Fibroblast of villous mesenchyme (primary cell): ENCODE results near the gene STARD3. TPM values are rescaled to one million over a fixed set of nuclear protein-coding genes. Genes with fewer than 3 reads are reported as not detected.

ENCODE experiments used
- DNase-seq: peaks from one replicate; pipeline ENCODE4 v3.0.0-alpha.2; 2010; ENCODE audit warnings: low read depth
- H3K4me3 ChIP-seq: 2 replicates; pipeline ENCODE4 v1.5.1; 2011; ENCODE audit warnings: low read depth, mild to moderate bottlenecking, low read length
- CTCF ChIP-seq: IDR thresholded peaks from 2 replicates; pipeline ENCODE4 v1.5.1; 2012; ENCODE audit warnings: low read depth, mild to moderate bottlenecking, low read length; ENCODE audit not compliant: insufficient read depth
- total RNA-seq: library from RNA; depleted of rRNA; stranded (reverse); fragments of >200 nt; gene quantifications from 2 replicates; pipeline ENCODE4 v1.2.3, GENCODE V29; 2012

Gene STARD3
- total RNA-seq, 1 donor, result 23.7 TPM

- no peak overlapping the region for H3K4me3 ChIP-seq
- no peak for TF ChIP-seq CTCF
- no peak for DNase-seq
These were observed 31.2 kb upstream of the STARD3 start for GRCh38 chr17:39605492-39606433.

GRCh38 chr17:39606434-39607056 lies 30.4 kb upstream of the STARD3 start:
- TF ChIP-seq CTCF, result no peak
- no peak overlapping the region for H3K4me3 ChIP-seq
- DNase-seq, result no peak

- TF ChIP-seq CTCF, result no peak
- DNase-seq, result no peak
- no peak overlapping the region for H3K4me3 ChIP-seq
These were observed 29.7 kb upstream of the STARD3 start for GRCh38 chr17:39607057-39607850.

- no peak for TF ChIP-seq CTCF
- no peak within 1 kb of the TSS for H3K4me3 ChIP-seq
- no peak for DNase-seq
These were observed 29.2 kb upstream of the STARD3 start, which contains the start of gene NEUROD2 for GRCh38 chr17:39607851-39608130. Gene NEUROD2, minus strand, starts transcription at chr17:39607920. Its CDS starts 1,321 bp downstream, at chr17:39606599.

GRCh38 chr17:39608142-39608981 lies 28.6 kb upstream of the STARD3 start:
- no peak for DNase-seq
- H3K4me3 ChIP-seq, result no peak overlapping the region
- no peak for TF ChIP-seq CTCF

GRCh38 chr17:39609416-39610025 lies 27.4 kb upstream of the STARD3 start:
- no peak overlapping the region for H3K4me3 ChIP-seq
- no peak for DNase-seq
- no peak for TF ChIP-seq CTCF
